GM21447 (cell line): ENCODE data around the gene MCEMP1.

Experiments
- ATAC-seq: cut with Tn5 transposase; IDR thresholded peaks from one replicate; pipeline ENCODE4 v1.9.1; 2021; ENCODE audit not compliant: unreplicated experiment

Gene MCEMP1

GRCh38 chr19:7692417-7693088 lies 15.7 kb downstream of the MCEMP1 start:
- no peak for ATAC-seq

GRCh38 chr19:7694499-7694898 lies 17.6 kb downstream of the MCEMP1 start:
- no peak for ATAC-seq

GRCh38 chr19:7697721-7698287 lies 20.9 kb downstream of the MCEMP1 start:
- no peak for ATAC-seq

- no peak for ATAC-seq
Observed at GRCh38 chr19:7698583-7698982, 21.7 kb downstream of the MCEMP1 start.

- ATAC-seq: no peak
Observed at GRCh38 chr19:7699003-7699402, 22.1 kb downstream of the MCEMP1 start.

GRCh38 chr19:7699417-7700401 lies 22.8 kb downstream of the MCEMP1 start:
- no peak for ATAC-seq

GRCh38 chr19:7701049-7701653 lies 24.3 kb downstream of the MCEMP1 start:
- ATAC-seq: no peak

- ATAC-seq: peak; percentile 50
Observed at GRCh38 chr19:7701654-7702457, 25.0 kb downstream of the MCEMP1 start, which contains the start of gene FCER2. TSS of gene FCER2 (minus strand) at chr19:7702131. CDS start at chr19:7699760, 2,371 bp downstream.

- ATAC-seq: no peak
Observed at GRCh38 chr19:7703332-7703731, 26.4 kb downstream of the MCEMP1 start.

GRCh38 chr19:7704280-7705060 lies 27.6 kb downstream of the MCEMP1 start:
- ATAC-seq: no peak

GRCh38 chr19:7705387-7706187 lies 28.7 kb downstream of the MCEMP1 start:
- peak; percentile 49 for ATAC-seq

GRCh38 chr19:7706188-7706954 lies 29.5 kb downstream of the MCEMP1 start:
- no peak for ATAC-seq

- no peak for ATAC-seq
Observed at GRCh38 chr19:7706955-7707456, 30.1 kb downstream of the MCEMP1 start.

GRCh38 chr19:7709932-7710460 lies 33.1 kb downstream of the MCEMP1 start:
- no peak for ATAC-seq

GRCh38 chr19:7710616-7711015 lies 33.7 kb downstream of the MCEMP1 start:
- no peak for ATAC-seq

GRCh38 chr19:7715671-7716070 lies 38.8 kb downstream of the MCEMP1 start:
- no peak for ATAC-seq

- no peak for ATAC-seq
Observed at GRCh38 chr19:7716762-7717161, 39.9 kb downstream of the MCEMP1 start.

GRCh38 chr19:7718668-7719067 lies 41.8 kb downstream of the MCEMP1 start:
- ATAC-seq: no peak
